GM23338 (cell line): Measurements from ENCODE around the gene PVRIG. TPM values are rescaled to one million over a fixed set of nuclear protein-coding genes. Genes with fewer than 3 reads are reported as not detected.
A peak's percentile ranks its signal among the peaks of the same experiment; 100 is the strongest.

Experiments used
- ATAC-seq: fragments of 200-7000 bp; cut with Tn5 transposase; 3 replicates; pipeline ENCODE4 v1.9.1; 2020
- DNase-seq: peaks from one replicate; pipeline ENCODE4 v3.0.0-alpha.2; 2015; ENCODE audit warnings: low spot score
- H2AFZ ChIP-seq: fragments of 200-600 bp; sonication (generic); 2 replicates; pipeline ENCODE4 v1.8.0; 2016; ENCODE audit warnings: antibody characterized with exemption, mild to moderate bottlenecking, moderate library complexity
- H3F3A ChIP-seq: fragments of 200-600 bp; sonication (generic); replicated peaks from 2 replicates; pipeline ENCODE4 v1.8.0; 2017; ENCODE audit warnings: antibody characterized with exemption, mixed run types, low read depth
- H3K27ac ChIP-seq: fragments of 200-600 bp; sonication (generic); 2 replicates; pipeline ENCODE4 v1.6.1; 2016; ENCODE audit warnings: low read depth
- H3K27me3 ChIP-seq: fragments of 200-600 bp; sonication (generic); 2 replicates; pipeline ENCODE4 v1.8.0; 2016; ENCODE audit warnings: mild to moderate bottlenecking, mixed run types, moderate library complexity; ENCODE audit not compliant: insufficient read depth
- H3K36me3 ChIP-seq: fragments of 200-600 bp; sonication (generic); 2 replicates; pipeline ENCODE4 v1.8.0; 2016; ENCODE audit warnings: mild to moderate bottlenecking; ENCODE audit not compliant: insufficient read depth
- H3K4me1 ChIP-seq: fragments of 200-600 bp; sonication (generic); 2 replicates; pipeline ENCODE4 v1.8.0; 2016; ENCODE audit warnings: mild to moderate bottlenecking, moderate library complexity; ENCODE audit not compliant: insufficient read depth
- H3K4me2 ChIP-seq: fragments of 200-600 bp; sonication (generic); 2 replicates; pipeline ENCODE4 v1.7.1; 2017; ENCODE audit warnings: mixed run types
- H3K4me3 ChIP-seq: fragments of 200-600 bp; sonication (generic); 2 replicates; pipeline ENCODE4 v1.6.1; 2016; ENCODE audit warnings: mixed run types
- H3K79me2 ChIP-seq: fragments of 200-600 bp; sonication (generic); replicated peaks from 2 replicates; pipeline ENCODE4 v1.8.0; 2017; ENCODE audit warnings: mild to moderate bottlenecking; ENCODE audit not compliant: insufficient read depth
- H3K9me2 ChIP-seq: fragments of 200-600 bp; sonication (generic); 2 replicates; pipeline ENCODE4 v1.8.0; 2017; ENCODE audit not compliant: insufficient read depth
- H4K20me1 ChIP-seq: fragments of 200-600 bp; sonication (generic); replicated peaks from 2 replicates; pipeline ENCODE4 v1.8.0; 2017; ENCODE audit warnings: mild to moderate bottlenecking; ENCODE audit not compliant: insufficient read depth
- H3K27ac Mint-ChIP-seq: 2 replicates; pipeline ENCODE4 v1.8.0; 2020; ENCODE audit warnings: inconsistent platforms, mild to moderate bottlenecking, moderate library complexity, mixed read lengths
- H3K27me3 Mint-ChIP-seq: 3 replicates; pipeline ENCODE4 v1.8.0; 2022; ENCODE audit warnings: low read depth, mild to moderate bottlenecking, moderate library complexity, mixed read lengths, inconsistent platforms; ENCODE audit not compliant: insufficient read depth, poor library complexity
- H3K36me3 Mint-ChIP-seq: 3 replicates; pipeline ENCODE4 v1.8.0; 2021; ENCODE audit warnings: low read depth, mild to moderate bottlenecking, inconsistent platforms, moderate library complexity, mixed read lengths
- H3K4me1 Mint-ChIP-seq: 3 replicates; pipeline ENCODE4 v1.8.0; 2020; ENCODE audit warnings: mild to moderate bottlenecking, inconsistent platforms, mixed read lengths
- H3K4me3 Mint-ChIP-seq: 3 replicates; pipeline ENCODE4 v1.8.0; 2021; ENCODE audit warnings: moderate library complexity, mild to moderate bottlenecking, inconsistent platforms, mixed read lengths
- H3K9me3 Mint-ChIP-seq: 3 replicates; pipeline ENCODE4 v1.8.0; 2020; ENCODE audit warnings: moderate library complexity, mild to moderate bottlenecking, inconsistent platforms, mixed read lengths
- CREB1 ChIP-seq: fragments of 250-450 bp; sonication (Bioruptor Pico); IDR thresholded peaks from 2 replicates; pipeline ENCODE4 v1.5.0; 2020; ENCODE audit warnings: low read depth, mild to moderate bottlenecking, moderate library complexity
- ETS1 ChIP-seq: IDR thresholded peaks from 2 replicates; pipeline ENCODE4 v1.6.1; 2016; ENCODE audit warnings: antibody characterized with exemption
- EZH2 ChIP-seq: fragments of 200-600 bp; sonication (generic); IDR thresholded peaks from one replicate; pipeline ENCODE4 v1.8.0; 2017; ENCODE audit warnings: antibody characterized with exemption, mild to moderate bottlenecking, low read depth; ENCODE audit not compliant: unreplicated experiment
- EZH2phosphoT487 ChIP-seq: fragments of 200-600 bp; sonication (generic); IDR thresholded peaks from one replicate; pipeline ENCODE4 v1.8.1; 2018; ENCODE audit warnings: antibody characterized with exemption; ENCODE audit not compliant: unreplicated experiment
- JUNB ChIP-seq: IDR thresholded peaks from one replicate; pipeline ENCODE4 v1.6.1; 2016; ENCODE audit warnings: antibody characterized with exemption; ENCODE audit not compliant: unreplicated experiment
- NANOG ChIP-seq: IDR thresholded peaks from 2 replicates; pipeline ENCODE4 v1.6.1; 2016; ENCODE audit warnings: antibody characterized with exemption, borderline replicate concordance
- POLR2AphosphoS5 ChIP-seq: IDR thresholded peaks from 2 replicates; pipeline ENCODE4 v1.6.1; 2016; ENCODE audit warnings: antibody characterized with exemption, low read depth
- STAT1 ChIP-seq: IDR thresholded peaks from one replicate; pipeline ENCODE4 v1.6.1; 2016; ENCODE audit warnings: antibody characterized with exemption; ENCODE audit not compliant: unreplicated experiment
- ZNF114 ChIP-seq: fragments of 250-450 bp; sonication (Bioruptor Pico); IDR thresholded peaks from 2 replicates; pipeline ENCODE4 v1.5.0; 2020; ENCODE audit warnings: mild to moderate bottlenecking, moderate library complexity
- ZNF331 ChIP-seq: fragments of 250-450 bp; sonication (Bioruptor Pico); IDR thresholded peaks from 2 replicates; pipeline ENCODE4 v1.5.0; 2020; ENCODE audit warnings: low read depth, mild to moderate bottlenecking, moderate library complexity
- polyA plus RNA-seq: library from polyadenylated mRNA; unstranded; fragments of >200 nt; fragmentation: Nextera tagmentation; extraction: Ambion mirVana; gene quantifications from 2 replicates; pipeline ENCODE4 v1.2.1, GENCODE V29; 2016
- total RNA-seq: library from RNA; depleted of rRNA; stranded (reverse); fragments of >200 nt; shearing (Covaris generic); gene quantifications from 2 replicates; pipeline ENCODE4 v1.2.3, GENCODE V29; 2014
- TF ChIP-seq, protein P1 (sequence below), 2 experiments: fragments of 200-600 bp in 1 of 2; sonication (generic) in 1 of 2; conservative IDR thresholded peaks; 2 replicates each; pipeline versions ENCODE4 v1.5.1 to v1.6.1; 2016 to 2017; ENCODE audit warnings: antibody characterized with exemption in 2 of 2, low read depth in 2 of 2, mild to moderate bottlenecking in 2 of 2, moderate library complexity in 1 of 2
- TF ChIP-seq, protein P2 (sequence below): fragments of 250-450 bp; sonication (Bioruptor Pico); IDR thresholded peaks from 2 replicates; pipeline ENCODE4 v1.5.0; 2020; ENCODE audit warnings: mild to moderate bottlenecking, moderate library complexity
- TF ChIP-seq, protein P3 (sequence below): IDR thresholded peaks from one replicate; pipeline ENCODE4 v1.6.1; 2018; ENCODE audit warnings: antibody characterized with exemption; ENCODE audit not compliant: unreplicated experiment

The PVRIG gene
- total and polyA plus RNA-seq, 2 experiments from 2014 or later, result 1.1 TPM; not detected in 1

DNA sequence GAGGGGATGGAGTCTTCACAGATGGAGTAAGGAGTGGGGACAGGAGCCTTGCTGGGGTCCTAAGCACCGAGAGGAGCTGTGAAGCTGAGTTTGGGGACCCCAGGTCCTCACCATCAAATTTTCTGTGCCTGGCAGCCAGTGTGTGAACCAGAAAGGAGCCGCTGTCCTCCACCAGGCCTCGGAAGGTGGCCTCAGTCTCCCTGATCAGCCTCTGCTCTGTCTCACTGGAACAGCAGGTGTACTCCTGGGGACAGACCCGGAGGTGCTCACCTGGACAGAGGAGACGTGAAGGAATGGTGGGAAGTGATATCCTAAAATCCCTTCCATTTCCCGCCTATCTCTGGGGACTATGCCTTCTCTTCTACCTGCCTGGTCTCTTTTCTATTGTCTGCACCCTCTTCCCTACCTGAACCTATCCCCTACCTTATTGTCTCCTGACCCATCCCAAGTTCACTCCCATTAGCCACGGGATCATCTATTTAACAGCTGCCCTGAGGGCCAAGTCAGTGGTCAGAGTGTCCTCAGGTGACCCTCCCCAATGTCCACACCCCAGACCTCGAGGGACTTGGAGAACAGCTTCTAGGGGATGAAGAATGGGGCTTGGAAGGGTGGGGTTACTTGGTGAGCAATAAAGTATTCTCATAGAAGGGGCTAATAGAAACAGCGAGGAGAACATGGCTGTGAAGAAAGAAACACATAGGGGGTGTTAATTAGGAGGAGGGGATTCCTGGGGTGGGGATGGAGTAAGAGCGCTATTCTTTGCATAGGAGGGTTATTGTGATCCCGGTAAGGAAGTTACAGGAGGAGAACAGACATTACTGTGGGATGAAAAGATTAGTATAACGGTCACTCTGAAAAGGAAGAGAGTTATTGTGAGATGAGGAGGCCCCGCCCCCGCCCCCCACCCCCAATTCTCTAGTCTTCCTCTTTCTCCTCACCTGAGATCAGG, 43.4 kb upstream of the PVRIG start:
- Histone ChIP-seq H3F3A (no peaks in the 10 kb centered on the region; the same call in 1 of the 2 replicates), H3K4me3 (peak overlapping the region; percentile 87), H3K9me2 (no peaks in the 10 kb centered on the region; the same call in 1 of the 2 replicates), H3K4me1 (peaks cover 10% of the 10 kb centered on the region), H3K36me3 (peaks cover 4% of the 10 kb centered on the region; the same call in 1 of the 2 replicates), H3K4me2 (peak overlapping the region; percentile 98), H3K79me2 (peaks cover 12% of the 10 kb centered on the region), H3K27me3 (peaks cover 18% of the 10 kb centered on the region), H4K20me1 (peaks cover 7% of the 10 kb centered on the region; the same call in 1 of the 2 replicates), H3K27ac (no peak overlapping the region), H2AFZ (peak overlapping the region; percentile 64; the same call in 1 of the 2 replicates)
- H3K4me3 Mint-ChIP-seq, result peak overlapping the region; percentile 92
- DNase-seq (no peak), ATAC-seq (no peak)
- H3K4me1 Mint-ChIP-seq, result peaks cover 24% of the 10 kb centered on the region
- no peaks in the 10 kb centered on the region; the same call in 2 of the 3 replicates for H3K9me3 Mint-ChIP-seq
- peak overlapping the region; percentile 89; the same call in 1 of the 2 replicates for H3K27ac Mint-ChIP-seq
- no peak for TF ChIP-seq JUNB
- no peak for TF ChIP-seq STAT1
- no peak for TF ChIP-seq ZNF331 (CRISPR knock-in tag)
- no peak for TF ChIP-seq ZNF114 (CRISPR knock-in tag)
- no peak for TF ChIP-seq EZH2phosphoT487
- TF ChIP-seq, protein P1, sequence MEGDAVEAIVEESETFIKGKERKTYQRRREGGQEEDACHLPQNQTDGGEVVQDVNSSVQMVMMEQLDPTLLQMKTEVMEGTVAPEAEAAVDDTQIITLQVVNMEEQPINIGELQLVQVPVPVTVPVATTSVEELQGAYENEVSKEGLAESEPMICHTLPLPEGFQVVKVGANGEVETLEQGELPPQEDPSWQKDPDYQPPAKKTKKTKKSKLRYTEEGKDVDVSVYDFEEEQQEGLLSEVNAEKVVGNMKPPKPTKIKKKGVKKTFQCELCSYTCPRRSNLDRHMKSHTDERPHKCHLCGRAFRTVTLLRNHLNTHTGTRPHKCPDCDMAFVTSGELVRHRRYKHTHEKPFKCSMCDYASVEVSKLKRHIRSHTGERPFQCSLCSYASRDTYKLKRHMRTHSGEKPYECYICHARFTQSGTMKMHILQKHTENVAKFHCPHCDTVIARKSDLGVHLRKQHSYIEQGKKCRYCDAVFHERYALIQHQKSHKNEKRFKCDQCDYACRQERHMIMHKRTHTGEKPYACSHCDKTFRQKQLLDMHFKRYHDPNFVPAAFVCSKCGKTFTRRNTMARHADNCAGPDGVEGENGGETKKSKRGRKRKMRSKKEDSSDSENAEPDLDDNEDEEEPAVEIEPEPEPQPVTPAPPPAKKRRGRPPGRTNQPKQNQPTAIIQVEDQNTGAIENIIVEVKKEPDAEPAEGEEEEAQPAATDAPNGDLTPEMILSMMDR (conservative IDR thresholded peaks at IDR 0.05; ENCODE audit: low read depth in 2 of 2), result no peak
- no peak for TF ChIP-seq ETS1
- TF ChIP-seq, protein P2, sequence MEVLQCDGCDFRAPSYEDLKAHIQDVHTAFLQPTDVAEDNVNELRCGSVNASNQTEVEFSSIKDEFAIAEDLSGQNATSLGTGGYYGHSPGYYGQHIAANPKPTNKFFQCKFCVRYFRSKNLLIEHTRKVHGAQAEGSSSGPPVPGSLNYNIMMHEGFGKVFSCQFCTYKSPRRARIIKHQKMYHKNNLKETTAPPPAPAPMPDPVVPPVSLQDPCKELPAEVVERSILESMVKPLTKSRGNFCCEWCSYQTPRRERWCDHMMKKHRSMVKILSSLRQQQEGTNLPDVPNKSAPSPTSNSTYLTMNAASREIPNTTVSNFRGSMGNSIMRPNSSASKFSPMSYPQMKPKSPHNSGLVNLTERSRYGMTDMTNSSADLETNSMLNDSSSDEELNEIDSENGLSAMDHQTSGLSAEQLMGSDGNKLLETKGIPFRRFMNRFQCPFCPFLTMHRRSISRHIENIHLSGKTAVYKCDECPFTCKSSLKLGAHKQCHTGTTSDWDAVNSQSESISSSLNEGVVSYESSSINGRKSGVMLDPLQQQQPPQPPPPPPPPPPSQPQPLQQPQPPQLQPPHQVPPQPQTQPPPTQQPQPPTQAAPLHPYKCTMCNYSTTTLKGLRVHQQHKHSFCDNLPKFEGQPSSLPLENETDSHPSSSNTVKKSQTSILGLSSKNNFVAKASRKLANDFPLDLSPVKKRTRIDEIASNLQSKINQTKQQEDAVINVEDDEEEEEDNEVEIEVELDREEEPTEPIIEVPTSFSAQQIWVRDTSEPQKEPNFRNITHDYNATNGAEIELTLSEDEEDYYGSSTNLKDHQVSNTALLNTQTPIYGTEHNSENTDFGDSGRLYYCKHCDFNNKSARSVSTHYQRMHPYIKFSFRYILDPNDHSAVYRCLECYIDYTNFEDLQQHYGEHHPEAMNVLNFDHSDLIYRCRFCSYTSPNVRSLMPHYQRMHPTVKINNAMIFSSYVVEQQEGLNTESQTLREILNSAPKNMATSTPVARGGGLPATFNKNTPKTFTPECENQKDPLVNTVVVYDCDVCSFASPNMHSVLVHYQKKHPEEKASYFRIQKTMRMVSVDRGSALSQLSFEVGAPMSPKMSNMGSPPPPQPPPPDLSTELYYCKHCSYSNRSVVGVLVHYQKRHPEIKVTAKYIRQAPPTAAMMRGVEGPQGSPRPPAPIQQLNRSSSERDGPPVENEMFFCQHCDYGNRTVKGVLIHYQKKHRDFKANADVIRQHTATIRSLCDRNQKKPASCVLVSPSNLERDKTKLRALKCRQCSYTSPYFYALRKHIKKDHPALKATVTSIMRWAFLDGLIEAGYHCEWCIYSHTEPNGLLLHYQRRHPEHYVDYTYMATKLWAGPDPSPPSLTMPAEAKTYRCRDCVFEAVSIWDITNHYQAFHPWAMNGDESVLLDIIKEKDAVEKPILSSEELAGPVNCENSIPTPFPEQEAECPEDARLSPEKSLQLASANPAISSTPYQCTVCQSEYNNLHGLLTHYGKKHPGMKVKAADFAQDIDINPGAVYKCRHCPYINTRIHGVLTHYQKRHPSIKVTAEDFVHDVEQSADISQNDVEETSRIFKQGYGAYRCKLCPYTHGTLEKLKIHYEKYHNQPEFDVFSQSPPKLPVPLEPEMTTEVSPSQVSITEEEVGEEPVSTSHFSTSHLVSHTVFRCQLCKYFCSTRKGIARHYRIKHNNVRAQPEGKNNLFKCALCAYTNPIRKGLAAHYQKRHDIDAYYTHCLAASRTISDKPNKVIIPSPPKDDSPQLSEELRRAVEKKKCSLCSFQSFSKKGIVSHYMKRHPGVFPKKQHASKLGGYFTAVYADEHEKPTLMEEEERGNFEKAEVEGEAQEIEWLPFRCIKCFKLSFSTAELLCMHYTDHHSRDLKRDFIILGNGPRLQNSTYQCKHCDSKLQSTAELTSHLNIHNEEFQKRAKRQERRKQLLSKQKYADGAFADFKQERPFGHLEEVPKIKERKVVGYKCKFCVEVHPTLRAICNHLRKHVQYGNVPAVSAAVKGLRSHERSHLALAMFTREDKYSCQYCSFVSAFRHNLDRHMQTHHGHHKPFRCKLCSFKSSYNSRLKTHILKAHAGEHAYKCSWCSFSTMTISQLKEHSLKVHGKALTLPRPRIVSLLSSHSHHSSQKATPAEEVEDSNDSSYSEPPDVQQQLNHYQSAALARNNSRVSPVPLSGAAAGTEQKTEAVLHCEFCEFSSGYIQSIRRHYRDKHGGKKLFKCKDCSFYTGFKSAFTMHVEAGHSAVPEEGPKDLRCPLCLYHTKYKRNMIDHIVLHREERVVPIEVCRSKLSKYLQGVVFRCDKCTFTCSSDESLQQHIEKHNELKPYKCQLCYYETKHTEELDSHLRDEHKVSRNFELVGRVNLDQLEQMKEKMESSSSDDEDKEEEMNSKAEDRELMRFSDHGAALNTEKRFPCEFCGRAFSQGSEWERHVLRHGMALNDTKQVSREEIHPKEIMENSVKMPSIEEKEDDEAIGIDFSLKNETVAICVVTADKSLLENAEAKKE (CRISPR knock-in tag), result no peak
- TF ChIP-seq CREB1 (CRISPR knock-in tag), result no peak
- no peak for TF ChIP-seq NANOG
- TF ChIP-seq, protein P3, sequence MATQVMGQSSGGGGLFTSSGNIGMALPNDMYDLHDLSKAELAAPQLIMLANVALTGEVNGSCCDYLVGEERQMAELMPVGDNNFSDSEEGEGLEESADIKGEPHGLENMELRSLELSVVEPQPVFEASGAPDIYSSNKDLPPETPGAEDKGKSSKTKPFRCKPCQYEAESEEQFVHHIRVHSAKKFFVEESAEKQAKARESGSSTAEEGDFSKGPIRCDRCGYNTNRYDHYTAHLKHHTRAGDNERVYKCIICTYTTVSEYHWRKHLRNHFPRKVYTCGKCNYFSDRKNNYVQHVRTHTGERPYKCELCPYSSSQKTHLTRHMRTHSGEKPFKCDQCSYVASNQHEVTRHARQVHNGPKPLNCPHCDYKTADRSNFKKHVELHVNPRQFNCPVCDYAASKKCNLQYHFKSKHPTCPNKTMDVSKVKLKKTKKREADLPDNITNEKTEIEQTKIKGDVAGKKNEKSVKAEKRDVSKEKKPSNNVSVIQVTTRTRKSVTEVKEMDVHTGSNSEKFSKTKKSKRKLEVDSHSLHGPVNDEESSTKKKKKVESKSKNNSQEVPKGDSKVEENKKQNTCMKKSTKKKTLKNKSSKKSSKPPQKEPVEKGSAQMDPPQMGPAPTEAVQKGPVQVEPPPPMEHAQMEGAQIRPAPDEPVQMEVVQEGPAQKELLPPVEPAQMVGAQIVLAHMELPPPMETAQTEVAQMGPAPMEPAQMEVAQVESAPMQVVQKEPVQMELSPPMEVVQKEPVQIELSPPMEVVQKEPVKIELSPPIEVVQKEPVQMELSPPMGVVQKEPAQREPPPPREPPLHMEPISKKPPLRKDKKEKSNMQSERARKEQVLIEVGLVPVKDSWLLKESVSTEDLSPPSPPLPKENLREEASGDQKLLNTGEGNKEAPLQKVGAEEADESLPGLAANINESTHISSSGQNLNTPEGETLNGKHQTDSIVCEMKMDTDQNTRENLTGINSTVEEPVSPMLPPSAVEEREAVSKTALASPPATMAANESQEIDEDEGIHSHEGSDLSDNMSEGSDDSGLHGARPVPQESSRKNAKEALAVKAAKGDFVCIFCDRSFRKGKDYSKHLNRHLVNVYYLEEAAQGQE, result no peak
- TF ChIP-seq EZH2, result no peak
- TF ChIP-seq POLR2AphosphoS5, result no peak
- H3K27me3 Mint-ChIP-seq, result peaks cover 36% of the 10 kb centered on the region
- peaks cover 24% of the 10 kb centered on the region for H3K36me3 Mint-ChIP-seq
